ENCODE results near the gene ZC3H12D.

DNA sequence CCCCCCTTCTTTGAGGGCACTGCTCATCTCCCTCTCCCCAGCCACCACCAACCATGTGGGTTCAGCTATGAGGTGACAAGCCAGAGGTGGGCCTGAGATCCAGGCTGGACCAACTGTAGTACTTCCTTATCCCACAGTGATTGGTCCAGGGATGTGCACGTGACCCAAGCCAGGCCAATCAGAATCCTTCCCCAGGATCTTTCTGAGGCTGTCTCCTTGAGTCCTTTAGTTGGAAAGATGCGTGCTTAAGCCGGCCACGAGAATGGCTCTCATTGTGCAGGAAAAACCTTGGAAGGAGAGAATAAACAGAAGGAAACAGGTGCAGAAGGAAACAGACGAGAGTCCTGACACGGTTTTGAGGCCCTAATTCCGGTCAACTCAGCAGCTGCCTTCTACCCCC, 39.2 kb downstream of the ZC3H12D start:
- TF ChIP-seq CTCF (IDR thresholded peaks at IDR 0.05), result no peak
- no peak for TF ChIP-seq ZFX (IDR thresholded peaks at IDR 0.05; ENCODE audit: borderline replicate concordance)

All from 22Rv1 (cell line).